ENCODE measurements around the gene KIAA0753. TPM values are rescaled to one million over a fixed set of nuclear protein-coding genes. Genes with fewer than 3 reads are reported as not detected.

Gene KIAA0753
- total and polyA plus RNA-seq, 2 donors from 2014 or later, result 4.2 to 21.8 TPM

DNA sequence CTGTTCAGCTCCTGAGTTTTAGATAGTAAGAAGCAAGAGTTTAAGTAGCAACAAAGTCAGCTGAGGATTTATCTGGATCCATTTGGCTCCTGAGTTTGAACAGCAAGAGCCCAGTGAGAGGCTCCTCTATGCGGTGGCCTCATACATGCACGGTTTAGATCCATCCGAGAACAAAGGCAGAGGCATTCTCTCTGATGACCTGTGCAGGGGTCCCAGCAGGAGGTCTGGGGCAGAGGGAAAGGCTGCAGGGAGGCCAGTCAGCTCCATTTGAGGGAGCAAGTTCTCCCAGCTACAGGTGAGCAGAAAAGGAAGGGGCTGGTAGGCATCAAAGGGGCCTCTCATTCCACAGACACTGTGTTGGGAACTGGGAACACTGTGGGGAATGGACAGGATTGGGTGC is 100.6 kb downstream of the KIAA0753 start:
- H3K27ac ChIP-seq (ENCODE audit: low read depth in 2 of 2, low read length in 2 of 2), result no peak overlapping the region
- intact Hi-C loops (cut with DNase I), result no loop called here
- no peaks in the 10 kb centered on the region for H3K4me1 ChIP-seq (ENCODE audit: control insufficient read depth in 2 of 3, insufficient read depth in 2 of 3, low read depth in 1 of 3, low read length in 3 of 3)
- H3K4me3 ChIP-seq (ENCODE audit: low read length in 3 of 3), result no peak overlapping the region
- H3K9ac ChIP-seq (ENCODE audit: low read length in 3 of 3), result no peak overlapping the region
- no peak for TF ChIP-seq CTCF (IDR thresholded peaks at IDR 0.05; ENCODE audit: borderline replicate concordance, extremely low read depth, insufficient read depth)
- H3K9me3 ChIP-seq (ENCODE audit: control insufficient read depth in 2 of 3, insufficient read depth in 1 of 3, low read length in 3 of 3), result no peaks in the 10 kb centered on the region
- no peaks in the 10 kb centered on the region for H3K27me3 ChIP-seq (ENCODE audit: control insufficient read depth, insufficient read depth, low read length)
- no peak for DNase-seq
- no peak for FAIRE-seq
- no peaks in the 10 kb centered on the region for H3K36me3 ChIP-seq (ENCODE audit: control insufficient read depth in 2 of 3, insufficient read depth in 3 of 3, low read length in 3 of 3)

- Histone ChIP-seq H3K4me3 (ENCODE audit: low read length in 3 of 3) (no peak overlapping the region), H3K36me3 (ENCODE audit: control insufficient read depth in 2 of 3, insufficient read depth in 3 of 3, low read length in 3 of 3) (no peaks in the 10 kb centered on the region), H3K4me1 (ENCODE audit: control insufficient read depth in 2 of 3, insufficient read depth in 2 of 3, low read depth in 1 of 3, low read length in 3 of 3) (no peaks in the 10 kb centered on the region), H3K27ac (ENCODE audit: low read depth in 2 of 2, low read length in 2 of 2) (no peak overlapping the region), H3K9ac (ENCODE audit: low read length in 3 of 3) (no peak overlapping the region), H3K9me3 (ENCODE audit: control insufficient read depth in 2 of 3, insufficient read depth in 1 of 3, low read length in 3 of 3) (no peaks in the 10 kb centered on the region), H3K27me3 (ENCODE audit: control insufficient read depth, insufficient read depth, low read length) (no peaks in the 10 kb centered on the region)
- DNase-seq (peak in 1 of 5 donors; percentile 32), FAIRE-seq (no peak)
- TF ChIP-seq CTCF (IDR thresholded peaks at IDR 0.05; ENCODE audit: borderline replicate concordance, extremely low read depth, insufficient read depth), result no peak
- intact Hi-C loops (cut with DNase I), result no loop called here
Measured at GRCh38 chr17:6536566-6537065, 103.9 kb downstream of the KIAA0753 start.

DNA sequence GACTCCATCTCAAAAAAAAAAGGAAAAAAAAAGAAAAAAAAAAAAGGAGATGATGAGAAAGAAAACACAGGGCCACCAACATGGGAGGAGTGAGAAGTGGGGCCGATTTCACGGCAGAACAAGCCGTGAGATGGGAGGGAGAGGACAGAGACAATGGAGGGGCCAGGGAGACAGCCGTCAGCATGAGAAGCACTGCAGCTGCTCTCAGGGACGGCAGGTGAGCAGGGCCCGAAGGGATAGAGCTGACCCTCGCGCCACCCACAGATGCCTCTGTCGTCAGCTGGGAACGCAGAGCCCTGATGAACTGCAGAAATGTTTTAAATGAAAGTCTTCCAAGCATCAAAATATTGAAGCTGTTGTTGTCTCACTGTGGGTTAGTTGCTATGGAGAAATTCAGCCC is 104.5 kb downstream of the KIAA0753 start:
- H3K36me3 ChIP-seq (ENCODE audit: control insufficient read depth in 2 of 3, insufficient read depth in 3 of 3, low read length in 3 of 3), result no peaks in the 10 kb centered on the region
- DNase-seq (peak in 1 of 5 donors; percentile 32), FAIRE-seq (no peak)
- no peak for TF ChIP-seq CTCF (IDR thresholded peaks at IDR 0.05; ENCODE audit: borderline replicate concordance, extremely low read depth, insufficient read depth)
- no peak overlapping the region for H3K4me3 ChIP-seq (ENCODE audit: low read length in 3 of 3)
- no peaks in the 10 kb centered on the region for H3K4me1 ChIP-seq (ENCODE audit: control insufficient read depth in 2 of 3, insufficient read depth in 2 of 3, low read depth in 1 of 3, low read length in 3 of 3)
- H3K27me3 ChIP-seq (ENCODE audit: control insufficient read depth, insufficient read depth, low read length), result no peaks in the 10 kb centered on the region
- H3K9me3 ChIP-seq (ENCODE audit: control insufficient read depth in 2 of 3, insufficient read depth in 1 of 3, low read length in 3 of 3), result no peaks in the 10 kb centered on the region
- H3K27ac ChIP-seq (ENCODE audit: low read depth in 2 of 2, low read length in 2 of 2), result no peak overlapping the region
- intact Hi-C loops (cut with DNase I), result no loop called here
- no peak overlapping the region for H3K9ac ChIP-seq (ENCODE audit: low read length in 3 of 3)

Measured in kidney (tissue), 14 donors.